C4-2B (cell line): ENCODE data around the gene PRSS56.

ENCODE experiments used
- ZFX ChIP-seq: fragments of 450-650 bp; IDR thresholded peaks from 2 replicates; pipeline ENCODE4 v1.6.1; 2017
- TF ChIP-seq, protein P1 (sequence below): fragments of 450-650 bp; conservative IDR thresholded peaks from 2 replicates; pipeline ENCODE4 v1.5.1; 2017; ENCODE audit warnings: mild to moderate bottlenecking

DNA sequence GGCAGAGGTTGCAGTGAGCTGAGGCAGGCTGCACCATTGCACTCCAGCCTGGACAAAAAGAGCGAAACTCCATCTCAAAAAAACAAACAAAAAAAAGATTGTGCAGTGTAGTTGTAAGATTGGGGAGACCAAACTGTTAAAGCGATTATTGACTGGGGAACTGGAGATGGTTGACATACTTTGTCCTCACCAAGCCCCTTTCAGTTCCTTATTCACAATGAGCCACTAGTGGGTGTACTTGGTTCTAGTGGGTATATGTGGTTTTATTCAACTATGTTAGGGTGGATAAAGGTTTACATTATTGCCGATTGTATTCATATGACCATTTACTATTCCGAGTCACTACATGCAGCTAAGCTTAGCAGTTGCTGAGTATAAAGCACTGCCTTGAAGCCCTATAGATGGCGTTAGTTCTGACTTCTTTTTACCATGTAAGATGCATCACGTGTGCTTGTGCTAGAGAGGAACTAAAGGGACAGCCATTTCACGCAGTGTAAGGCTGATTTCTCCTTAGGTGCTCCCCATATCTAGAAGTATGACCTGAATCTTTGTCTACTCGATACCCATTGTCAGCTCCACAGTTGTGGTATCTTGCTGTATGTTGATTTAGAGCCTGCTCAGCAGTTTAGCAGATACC, 42.4 kb downstream of the PRSS56 start:
- TF ChIP-seq, protein P1, sequence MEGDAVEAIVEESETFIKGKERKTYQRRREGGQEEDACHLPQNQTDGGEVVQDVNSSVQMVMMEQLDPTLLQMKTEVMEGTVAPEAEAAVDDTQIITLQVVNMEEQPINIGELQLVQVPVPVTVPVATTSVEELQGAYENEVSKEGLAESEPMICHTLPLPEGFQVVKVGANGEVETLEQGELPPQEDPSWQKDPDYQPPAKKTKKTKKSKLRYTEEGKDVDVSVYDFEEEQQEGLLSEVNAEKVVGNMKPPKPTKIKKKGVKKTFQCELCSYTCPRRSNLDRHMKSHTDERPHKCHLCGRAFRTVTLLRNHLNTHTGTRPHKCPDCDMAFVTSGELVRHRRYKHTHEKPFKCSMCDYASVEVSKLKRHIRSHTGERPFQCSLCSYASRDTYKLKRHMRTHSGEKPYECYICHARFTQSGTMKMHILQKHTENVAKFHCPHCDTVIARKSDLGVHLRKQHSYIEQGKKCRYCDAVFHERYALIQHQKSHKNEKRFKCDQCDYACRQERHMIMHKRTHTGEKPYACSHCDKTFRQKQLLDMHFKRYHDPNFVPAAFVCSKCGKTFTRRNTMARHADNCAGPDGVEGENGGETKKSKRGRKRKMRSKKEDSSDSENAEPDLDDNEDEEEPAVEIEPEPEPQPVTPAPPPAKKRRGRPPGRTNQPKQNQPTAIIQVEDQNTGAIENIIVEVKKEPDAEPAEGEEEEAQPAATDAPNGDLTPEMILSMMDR = no peak
- no peak for TF ChIP-seq ZFX
